HCT116 (cell line): ENCODE data around the gene SERTAD3. TPM values are rescaled to one million over a fixed set of nuclear protein-coding genes. Genes with fewer than 3 reads are reported as not detected.

Experiments used
- ATAC-seq: fragments of 200-7000 bp; cut with Tn5 transposase; 2 replicates; pipeline ENCODE4 v1.9.1; 2020; ENCODE audit warnings: mild to moderate bottlenecking, moderate library complexity
- BruUV-seq: library from RNA; stranded (reverse); fragments of 400-500 nt; replicated peaks from 2 replicates; lab custom pipeline; 2021; lab: Mats Ljungman, UMichigan
- CTCF ChIA-PET: fragments of 300-600 bp; sonication (Branson Sonifier 250); formaldehyde crosslinking; loops from one replicate; lab custom pipeline; 2021; ENCODE audit warnings: antibody characterized with exemption; lab: Charles Lee
- POLR2A ChIA-PET: fragments of 300-600, 350-600 bp; sonication (Branson Sonifier 250); formaldehyde crosslinking; loops from one replicate; lab custom pipeline; 2021; ENCODE audit warnings: antibody characterized with exemption; lab: Charles Lee
- RAD21 ChIA-PET, 2 experiments: fragments of 300-600 bp; sonication (Branson Sonifier 250); formaldehyde crosslinking; loops; one replicate each; lab custom pipeline; 2023; ENCODE audit warnings: low total read pairs in 2 of 2; ENCODE audit not compliant: uncharacterized antibody in 2 of 2, unreplicated experiment in 2 of 2, low non-redundant PET in 1 of 2; lab: Charles Lee
- DNase-seq: peaks from one replicate; pipeline ENCODE4 v3.0.0-alpha.2; 2010; ENCODE audit warnings: low read depth, low spot score
- H2AFZ ChIP-seq: fragments of 200-600 bp; shearing (Covaris generic), sonication (generic); 2 replicates; pipeline ENCODE4 v1.6.1; 2017; ENCODE audit warnings: low read depth, mixed run types, mixed read lengths, antibody characterized with exemption, low read length; ENCODE audit not compliant: poor library complexity, severe bottlenecking
- H3K27ac ChIP-seq: 2 replicates; pipeline ENCODE4 v1.5.1; 2012; ENCODE audit warnings: low read depth, low read length
- H3K27me3 ChIP-seq: fragments of 200-600 bp; sonication (generic); 2 replicates; pipeline ENCODE4 v1.6.1; 2016; ENCODE audit warnings: mixed run types, low read length, mixed read lengths; ENCODE audit not compliant: insufficient read depth
- H3K36me3 ChIP-seq, 2 experiments: fragments of 200-500 bp in 1 of 2; fragments of 200-600 bp in 1 of 2; sonication (Bioruptor generic) in 1 of 2; sonication (generic) in 1 of 2; 2 replicates each; pipeline versions ENCODE4 v1.5.1 to v1.6.1; 2014 to 2016; ENCODE audit warnings: low read length in 2 of 2, inconsistent platforms in 1 of 2, mixed read lengths in 1 of 2, mixed run types in 1 of 2; ENCODE audit not compliant: insufficient read depth in 2 of 2, control insufficient read depth in 1 of 2
- H3K4me1 ChIP-seq, 2 experiments: fragments of 200-600 bp in 1 of 2; sonication (generic) in 1 of 2; 2 replicates each; pipeline versions ENCODE4 v1.5.1 to v1.6.1; 2012 to 2017; ENCODE audit warnings: low read length in 2 of 2, inconsistent platforms in 1 of 2, mild to moderate bottlenecking in 1 of 2, mixed read lengths in 1 of 2, mixed run types in 1 of 2, moderate library complexity in 1 of 2; ENCODE audit not compliant: insufficient read depth in 2 of 2, control insufficient read depth in 1 of 2
- H3K4me2 ChIP-seq: fragments of 200-600 bp; sonication (generic); 2 replicates; pipeline ENCODE4 v1.6.1; 2017; ENCODE audit warnings: mixed run types, low read length, mixed read lengths
- H3K4me3 ChIP-seq, 2 experiments: fragments of 200-600 bp in 1 of 2; sonication (generic) in 1 of 2; replicated peaks in 1 of 2; 2 replicates each; pipeline ENCODE4 v1.5.1; 2011 to 2016; ENCODE audit warnings: low read length in 2 of 2, control low read depth in 1 of 2, low read depth in 1 of 2, mild to moderate bottlenecking in 1 of 2, mixed read lengths in 1 of 2, mixed run types in 1 of 2
- H3K79me2 ChIP-seq: fragments of 200-600 bp; sonication (generic); 2 replicates; pipeline ENCODE4 v1.6.1; 2017; ENCODE audit warnings: mild to moderate bottlenecking, mixed run types, low read length, moderate library complexity, mixed read lengths; ENCODE audit not compliant: insufficient read depth
- H3K9ac ChIP-seq: fragments of 200-600 bp; sonication (generic); 2 replicates; pipeline ENCODE4 v1.6.1; 2016; ENCODE audit warnings: low read length, mixed read lengths
- H3K9me2 ChIP-seq: fragments of 200-600 bp; sonication (generic), shearing (Covaris generic); 2 replicates; pipeline ENCODE4 v1.6.1; 2017; ENCODE audit warnings: mixed run types, mild to moderate bottlenecking, moderate library complexity; ENCODE audit not compliant: insufficient read depth
- H3K9me3 ChIP-seq, 2 experiments: fragments of 200-500 bp in 1 of 2; fragments of 200-600 bp in 1 of 2; sonication (Bioruptor generic) in 1 of 2; sonication (generic) in 1 of 2; 2 replicates each; pipeline ENCODE4 v1.6.1; 2014 to 2017; ENCODE audit warnings: low read length in 2 of 2, mixed read lengths in 2 of 2, inconsistent platforms in 1 of 2, low read depth in 1 of 2, mild to moderate bottlenecking in 1 of 2, mixed run types in 1 of 2, moderate library complexity in 1 of 2; ENCODE audit not compliant: control insufficient read depth in 1 of 2, insufficient read depth in 1 of 2
- H4K20me1 ChIP-seq: fragments of 200-600 bp; sonication (generic), shearing (Covaris generic); 2 replicates; pipeline ENCODE4 v1.6.1; 2017; ENCODE audit warnings: mixed run types, mild to moderate bottlenecking, moderate library complexity; ENCODE audit not compliant: insufficient read depth
- ATF3 ChIP-seq: IDR thresholded peaks from 2 replicates; pipeline ENCODE4 v1.6.1; 2012
- EGR1 ChIP-seq: IDR thresholded peaks from 2 replicates; pipeline ENCODE4 v1.6.1; 2012; ENCODE audit warnings: low read depth
- EZH2phosphoT487 ChIP-seq: fragments of 200-600 bp; IDR thresholded peaks from 2 replicates; pipeline ENCODE4 v1.6.1; 2018; ENCODE audit warnings: antibody characterized with exemption, borderline replicate concordance
- FOSL1 ChIP-seq: IDR thresholded peaks from 2 replicates; pipeline ENCODE4 v1.6.1; 2012; ENCODE audit warnings: low read depth
- JUND ChIP-seq: IDR thresholded peaks from 2 replicates; pipeline ENCODE4 v1.6.1; 2012
- MAX ChIP-seq: IDR thresholded peaks from 2 replicates; pipeline ENCODE4 v1.6.1; 2012
- POLR2A ChIP-seq: IDR thresholded peaks from 2 replicates; pipeline ENCODE4 v1.7.0; 2011; ENCODE audit warnings: borderline replicate concordance; ENCODE audit not compliant: insufficient read depth, insufficient read length; ENCODE audit errors: extremely low read depth
- POLR2AphosphoS5 ChIP-seq: IDR thresholded peaks from 2 replicates; pipeline ENCODE4 v1.6.1; 2011; ENCODE audit warnings: mild to moderate bottlenecking, low read depth, low read length, moderate library complexity
- RAD21 ChIP-seq: IDR thresholded peaks from 2 replicates; pipeline ENCODE4 v1.6.1; 2012; ENCODE audit warnings: low read depth, mild to moderate bottlenecking
- REST ChIP-seq: IDR thresholded peaks from 2 replicates; pipeline ENCODE4 v1.6.1; 2012; ENCODE audit warnings: low read depth
- SIN3A ChIP-seq: IDR thresholded peaks from 2 replicates; pipeline ENCODE4 v1.6.1; 2012; ENCODE audit warnings: low read depth
- SP1 ChIP-seq: IDR thresholded peaks from 2 replicates; pipeline ENCODE4 v1.6.1; 2012; ENCODE audit warnings: low read depth
- SRF ChIP-seq: IDR thresholded peaks from 2 replicates; pipeline ENCODE4 v1.6.1; 2012; ENCODE audit warnings: low read depth
- TCF7L2 ChIP-seq: IDR thresholded peaks from 2 replicates; pipeline ENCODE4 v1.7.0; 2011; ENCODE audit warnings: borderline replicate concordance, inconsistent platforms; ENCODE audit not compliant: insufficient read depth, insufficient read length; ENCODE audit errors: extremely low read depth
- YY1 ChIP-seq: IDR thresholded peaks from 2 replicates; pipeline ENCODE4 v1.6.1; 2011; ENCODE audit warnings: low read length, low read depth, moderate library complexity, mild to moderate bottlenecking; ENCODE audit not compliant: insufficient replicate concordance; ENCODE audit errors: extremely low read depth
- ZBTB33 ChIP-seq: IDR thresholded peaks from 2 replicates; pipeline ENCODE4 v1.6.1; 2011; ENCODE audit warnings: mild to moderate bottlenecking, low read length, moderate library complexity; ENCODE audit not compliant: insufficient replicate concordance; ENCODE audit errors: extremely low read depth
- ZFX ChIP-seq: fragments of 450-650 bp; IDR thresholded peaks from 2 replicates; pipeline ENCODE4 v1.6.1; 2017
- ZNF274 ChIP-seq: fragments of 200-500 bp; sonication (Bioruptor generic); IDR thresholded peaks from 2 replicates; pipeline ENCODE4 v1.6.1; 2014; ENCODE audit warnings: mild to moderate bottlenecking, low read depth, low read length, inconsistent platforms
- intact Hi-C: fragments of 100-400 bp; cut with micrococcal nuclease; formaldehyde crosslinking; loops from 2 replicates; pipeline ENCODE4 v1.10.0; 2022
- total RNA-seq: library from RNA; stranded (reverse); gene quantifications from one replicate; pipeline ENCODE4 v1.2.1, GENCODE V29; 2021; ENCODE audit not compliant: unreplicated experiment

SERTAD3 gene
- total RNA-seq, 1 experiment from 2014 or later = 32.4 TPM

- RAD21 ChIA-PET = interaction anchor here (0.6 to 1.3 kb wide), 4 partner anchors 20 to 303 kb away, joined by 3 to 7 read pairs (median 4); partner anchors contain the start of gene BLVRB (in 1 of the 2)
- DNase-seq = peak; percentile 98
- H3K79me2 ChIP-seq = peaks cover 30% of the 10 kb centered on the region
- peaks cover 22 to 31% of the 10 kb centered on the region in 2 experiments for H3K4me1 ChIP-seq
- no peaks in the 10 kb centered on the region for H3K9me3 ChIP-seq
- H3K9me2 ChIP-seq = no peaks in the 10 kb centered on the region
- CTCF ChIA-PET = interaction anchor here (0.9 to 1.4 kb wide), 8 partner anchors 10 to 160 kb away, joined by 3 to 10 read pairs (median 4); partner anchors contain the start of gene BLVRB
- H3K27me3 ChIP-seq = no peaks in the 10 kb centered on the region
- H4K20me1 ChIP-seq = no peaks in the 10 kb centered on the region
- no peak for TF ChIP-seq FOSL1
- no peak for TF ChIP-seq TCF7L2
- TF ChIP-seq EGR1 = peak; percentile 72
- TF ChIP-seq SRF = peak; percentile 77
- no peak; the same call in 1 of the 2 replicates for TF ChIP-seq MAX
- TF ChIP-seq ATF3 = no peak
- peak; percentile 41 for TF ChIP-seq YY1
- TF ChIP-seq POLR2A = no peak
- peak; percentile 41; the same call in 1 of the 2 replicates for TF ChIP-seq SIN3A
- no peak for TF ChIP-seq JUND
- no peak for TF ChIP-seq ZNF274
- peak; percentile 78 for TF ChIP-seq POLR2AphosphoS5
- TF ChIP-seq ZBTB33 = peak; percentile 19
- no peak for TF ChIP-seq EZH2phosphoT487
- no peak for TF ChIP-seq REST
- TF ChIP-seq SP1 = peak; percentile 80
- 0 out of 2 replicates have a peak, but pooled peaks have one; percentile 7 for TF ChIP-seq RAD21
- no peak for TF ChIP-seq ZFX
- peak; percentile 80 for ATAC-seq
- peak overlapping the region; percentile 71 to 100 for H3K4me3 ChIP-seq
- peak overlapping the region; percentile 85 for H3K9ac ChIP-seq
- H3K36me3 ChIP-seq = peaks cover 19 to 20% of the 10 kb centered on the region in 2 experiments; a peak in 3 of 4 replicates
- TSS peak; percentile 72 for BruUV-seq
- POLR2A ChIA-PET = interaction anchor here (0.5 to 3.1 kb wide), 11 partner anchors 9 to 175 kb away, joined by 3 to 28 read pairs (median 6); partner anchors contain the start of genes BLVRB and SERTAD1
- peak overlapping the region; percentile 97 for H3K27ac ChIP-seq
- H3K4me2 ChIP-seq = peak overlapping the region; percentile 89
- intact Hi-C loops = loop anchor here (1.0 kb wide), 1 partner anchor 18 kb away; the partner anchor contains the start of gene SERTAD1
- H2AFZ ChIP-seq = no peak overlapping the region
Measured at GRCh38 chr19:40443131-40443999, 770 bp downstream of the SERTAD3 start.
